WTC11 (cell line): ENCODE results near the gene STPG3. TPM values are rescaled to one million over a fixed set of nuclear protein-coding genes. Genes with fewer than 3 reads are reported as not detected.
A peak's percentile ranks its signal among the peaks of the same experiment; 100 is the strongest.

Source experiments
- ATAC-seq: fragments of 200-7000 bp; cut with Tn5 transposase; 2 replicates; pipeline ENCODE4 v1.10.0; 2021; ENCODE audit warnings: mild to moderate bottlenecking, moderate library complexity
- CTCF ChIA-PET: fragments of 300-600 bp; sonication (Branson Sonifier 250); formaldehyde crosslinking; loops from one replicate; lab custom pipeline; 2021; ENCODE audit warnings: antibody characterized with exemption; lab: Charles Lee
- POLR2A ChIA-PET: fragments of 350-600 bp; sonication (Branson Sonifier 250); formaldehyde crosslinking; loops from one replicate; lab custom pipeline; 2021; ENCODE audit warnings: antibody characterized with exemption; lab: Charles Lee
- DNase-seq: peaks from one replicate; pipeline ENCODE4 v3.0.0; 2021; ENCODE audit warnings: low spot score
- H3K27ac Mint-ChIP-seq: 2 replicates; pipeline ENCODE4 v1.8.0; 2021; ENCODE audit warnings: mixed read lengths
- H3K27me3 Mint-ChIP-seq: 2 replicates; pipeline ENCODE4 v1.8.0; 2021; ENCODE audit warnings: low read depth, mild to moderate bottlenecking, moderate library complexity, mixed read lengths
- H3K36me3 Mint-ChIP-seq: 2 replicates; pipeline ENCODE4 v1.8.0; 2021; ENCODE audit warnings: mixed read lengths
- H3K4me1 Mint-ChIP-seq: 2 replicates; pipeline ENCODE4 v1.8.0; 2022; ENCODE audit warnings: mixed read lengths
- H3K4me3 Mint-ChIP-seq: 2 replicates; pipeline ENCODE4 v1.8.0; 2021; ENCODE audit warnings: mild to moderate bottlenecking, moderate library complexity, mixed read lengths
- H3K9me3 Mint-ChIP-seq: 2 replicates; pipeline ENCODE4 v1.8.0; 2021; ENCODE audit warnings: mixed read lengths
- CREB1 ChIP-seq: sonication (generic); formaldehyde crosslinking; IDR thresholded peaks from 2 replicates; pipeline ENCODE4 v1.8.0; 2023; ENCODE audit warnings: mild to moderate bottlenecking, missing genetic modification reagents
- FOXK1 ChIP-seq: sonication (generic); formaldehyde crosslinking; IDR thresholded peaks from 2 replicates; pipeline ENCODE4 v1.8.0; 2022; ENCODE audit warnings: mild to moderate bottlenecking, moderate library complexity, missing genetic modification reagents
- FOXP4 ChIP-seq: sonication (generic); formaldehyde crosslinking; IDR thresholded peaks from 2 replicates; pipeline ENCODE4 v1.8.0; 2022; ENCODE audit warnings: mild to moderate bottlenecking, missing genetic modification reagents
- GRHL2 ChIP-seq: fragments of 250-450 bp; sonication (Bioruptor Pico); IDR thresholded peaks from 2 replicates; pipeline ENCODE4 v1.8.0; 2022; ENCODE audit warnings: mild to moderate bottlenecking, moderate library complexity; ENCODE audit not compliant: insufficient replicate concordance, severe bottlenecking
- HMGA2 ChIP-seq: fragments of 250-450 bp; sonication (Bioruptor Pico); IDR thresholded peaks from 2 replicates; pipeline ENCODE4 v1.4.0; 2021; ENCODE audit warnings: mild to moderate bottlenecking, moderate library complexity
- JAZF1 ChIP-seq: fragments of 250-450 bp; sonication (Bioruptor Pico); IDR thresholded peaks from 2 replicates; pipeline ENCODE4 v1.9.0; 2021; ENCODE audit warnings: moderate library complexity, mild to moderate bottlenecking, inconsistent platforms
- MYBL2 ChIP-seq: sonication (generic); formaldehyde crosslinking; IDR thresholded peaks from 2 replicates; pipeline ENCODE4 v1.8.1; 2023; ENCODE audit warnings: mild to moderate bottlenecking, moderate library complexity, missing genetic modification reagents
- NFATC4 ChIP-seq: fragments of 250-450 bp; sonication (Bioruptor Pico); IDR thresholded peaks from 2 replicates; pipeline ENCODE4 v1.9.0; 2021; ENCODE audit warnings: mild to moderate bottlenecking
- NFE2L1 ChIP-seq: sonication (generic); formaldehyde crosslinking; IDR thresholded peaks from 2 replicates; pipeline ENCODE4 v1.8.1; 2023; ENCODE audit warnings: missing genetic modification reagents
- NR3C1 ChIP-seq: sonication (generic); formaldehyde crosslinking; conservative IDR thresholded peaks from 2 replicates; pipeline ENCODE4 v1.8.1; 2023; ENCODE audit warnings: low read depth, mild to moderate bottlenecking, missing genetic modification reagents
- PRDM15 ChIP-seq: sonication (generic); formaldehyde crosslinking; IDR thresholded peaks from 2 replicates; pipeline ENCODE4 v1.8.0; 2022; ENCODE audit warnings: missing genetic modification reagents
- SMAD3 ChIP-seq: sonication (generic); formaldehyde crosslinking; IDR thresholded peaks from 2 replicates; pipeline ENCODE4 v1.8.0; 2022; ENCODE audit warnings: missing genetic modification reagents, mild to moderate bottlenecking, borderline replicate concordance
- SMAD4 ChIP-seq: sonication (generic); formaldehyde crosslinking; IDR thresholded peaks from 2 replicates; pipeline ENCODE4 v1.8.0; 2022; ENCODE audit warnings: mild to moderate bottlenecking, missing genetic modification reagents
- SOX15 ChIP-seq: fragments of 250-450 bp; sonication (Bioruptor Pico); IDR thresholded peaks from 2 replicates; pipeline ENCODE4 v1.9.0; 2021; ENCODE audit warnings: mild to moderate bottlenecking
- ZNF138 ChIP-seq: sonication (generic); formaldehyde crosslinking; conservative IDR thresholded peaks from 2 replicates; pipeline ENCODE4 v1.8.1; 2022; ENCODE audit warnings: mild to moderate bottlenecking, moderate library complexity, missing genetic modification reagents
- ZNF219 ChIP-seq: sonication (generic); formaldehyde crosslinking; IDR thresholded peaks from 2 replicates; pipeline ENCODE4 v1.8.0; 2023; ENCODE audit warnings: missing genetic modification reagents, mild to moderate bottlenecking, borderline replicate concordance
- ZNF232 ChIP-seq: sonication (generic); formaldehyde crosslinking; IDR thresholded peaks from 2 replicates; pipeline ENCODE4 v1.8.0; 2022; ENCODE audit warnings: mild to moderate bottlenecking, missing genetic modification reagents
- total RNA-seq: library from RNA; stranded (reverse); gene quantifications from 3 replicates; pipeline ENCODE4 v1.2.3, GENCODE V29; 2021
- TF ChIP-seq, protein P1 (sequence below): fragments of 250-450 bp; sonication (Bioruptor Pico); IDR thresholded peaks from 2 replicates; pipeline ENCODE4 v1.8.0; 2021; ENCODE audit warnings: mild to moderate bottlenecking
- TF ChIP-seq, protein P2 (sequence below): fragments of 200-600 bp; IDR thresholded peaks from 2 replicates; pipeline ENCODE4 v1.8.0; 2022; ENCODE audit warnings: antibody characterized with exemption
- TF ChIP-seq, protein P3 (sequence below): sonication (generic); formaldehyde crosslinking; IDR thresholded peaks from 2 replicates; pipeline ENCODE4 v1.8.1; 2023; ENCODE audit warnings: mild to moderate bottlenecking, missing genetic modification reagents, moderate library complexity
- TF ChIP-seq, protein P4 (sequence below): sonication (generic); formaldehyde crosslinking; IDR thresholded peaks from 2 replicates; pipeline ENCODE4 v1.8.0; 2023; ENCODE audit warnings: mild to moderate bottlenecking, missing genetic modification reagents
- TF ChIP-seq, protein P5 (sequence below): sonication (generic); formaldehyde crosslinking; IDR thresholded peaks from 2 replicates; pipeline ENCODE4 v1.8.0; 2023; ENCODE audit warnings: missing genetic modification reagents
- TF ChIP-seq, protein P6 (sequence below): sonication (generic); formaldehyde crosslinking; IDR thresholded peaks from 2 replicates; pipeline ENCODE4 v1.8.1; 2022; ENCODE audit warnings: missing genetic modification reagents, borderline replicate concordance

Gene STPG3
- total RNA-seq, 1 experiment from 2014 or later, result 0.26 TPM

- peak within 1 kb of the TSS; percentile 87; the same call in 1 of the 2 replicates for H3K27ac Mint-ChIP-seq
- no peaks in the 10 kb centered on the region for H3K27me3 Mint-ChIP-seq
- ChIA-PET POLR2A (interaction anchor here (0.6 to 1.8 kb wide), 29 partner anchors 12 to 653 kb away, joined by 3 to 30 read pairs (median 4); partner anchors contain the start of genes LRRC26, MAN1B1, NELFB and NRARP), CTCF (interaction anchor here (0.7 to 2.4 kb wide), 27 partner anchors 11 to 212 kb away, joined by 3 to 14 read pairs (median 4); partner anchors contain the start of genes CYSRT1, EXD3, MAN1B1 and NOXA1)
- H3K4me1 Mint-ChIP-seq, result peaks cover 39% of the 10 kb centered on the region
- DNase-seq (peak; percentile 98), ATAC-seq (peak; percentile 80)
- H3K9me3 Mint-ChIP-seq, result no peaks in the 10 kb centered on the region
- H3K36me3 Mint-ChIP-seq, result peaks cover 20% of the 10 kb centered on the region
- H3K4me3 Mint-ChIP-seq, result peak within 1 kb of the TSS; percentile 81
- TF ChIP-seq, protein P1, sequence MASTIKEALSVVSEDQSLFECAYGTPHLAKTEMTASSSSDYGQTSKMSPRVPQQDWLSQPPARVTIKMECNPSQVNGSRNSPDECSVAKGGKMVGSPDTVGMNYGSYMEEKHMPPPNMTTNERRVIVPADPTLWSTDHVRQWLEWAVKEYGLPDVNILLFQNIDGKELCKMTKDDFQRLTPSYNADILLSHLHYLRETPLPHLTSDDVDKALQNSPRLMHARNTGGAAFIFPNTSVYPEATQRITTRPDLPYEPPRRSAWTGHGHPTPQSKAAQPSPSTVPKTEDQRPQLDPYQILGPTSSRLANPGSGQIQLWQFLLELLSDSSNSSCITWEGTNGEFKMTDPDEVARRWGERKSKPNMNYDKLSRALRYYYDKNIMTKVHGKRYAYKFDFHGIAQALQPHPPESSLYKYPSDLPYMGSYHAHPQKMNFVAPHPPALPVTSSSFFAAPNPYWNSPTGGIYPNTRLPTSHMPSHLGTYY (CRISPR knock-in tag), result no peak
- TF ChIP-seq SMAD3 (CRISPR knock-in tag) (no peak; the same call in 1 of the 2 replicates), ZNF219 (no peak), MYBL2 (peak; percentile 87), FOXK1 (peak; percentile 85; the same call in 1 of the 2 replicates), NR3C1 (CRISPR knock-in tag) (no peak), ZNF232 (CRISPR knock-in tag) (no peak), CREB1 (CRISPR knock-in tag) (no peak), SOX15 (CRISPR knock-in tag) (no peak), NFATC4 (CRISPR knock-in tag) (no peak), JAZF1 (CRISPR knock-in tag) (no peak), GRHL2 (CRISPR knock-in tag) (no peak), HMGA2 (CRISPR knock-in tag) (peak; percentile 52), SMAD4 (CRISPR knock-in tag) (no peak), PRDM15 (CRISPR knock-in tag) (no peak), FOXP4 (peak; percentile 62; the same call in 1 of the 2 replicates), NFE2L1 (CRISPR knock-in tag) (peak; percentile 67; the same call in 1 of the 2 replicates), ZNF138 (CRISPR knock-in tag) (no peak)
- TF ChIP-seq, protein P2, sequence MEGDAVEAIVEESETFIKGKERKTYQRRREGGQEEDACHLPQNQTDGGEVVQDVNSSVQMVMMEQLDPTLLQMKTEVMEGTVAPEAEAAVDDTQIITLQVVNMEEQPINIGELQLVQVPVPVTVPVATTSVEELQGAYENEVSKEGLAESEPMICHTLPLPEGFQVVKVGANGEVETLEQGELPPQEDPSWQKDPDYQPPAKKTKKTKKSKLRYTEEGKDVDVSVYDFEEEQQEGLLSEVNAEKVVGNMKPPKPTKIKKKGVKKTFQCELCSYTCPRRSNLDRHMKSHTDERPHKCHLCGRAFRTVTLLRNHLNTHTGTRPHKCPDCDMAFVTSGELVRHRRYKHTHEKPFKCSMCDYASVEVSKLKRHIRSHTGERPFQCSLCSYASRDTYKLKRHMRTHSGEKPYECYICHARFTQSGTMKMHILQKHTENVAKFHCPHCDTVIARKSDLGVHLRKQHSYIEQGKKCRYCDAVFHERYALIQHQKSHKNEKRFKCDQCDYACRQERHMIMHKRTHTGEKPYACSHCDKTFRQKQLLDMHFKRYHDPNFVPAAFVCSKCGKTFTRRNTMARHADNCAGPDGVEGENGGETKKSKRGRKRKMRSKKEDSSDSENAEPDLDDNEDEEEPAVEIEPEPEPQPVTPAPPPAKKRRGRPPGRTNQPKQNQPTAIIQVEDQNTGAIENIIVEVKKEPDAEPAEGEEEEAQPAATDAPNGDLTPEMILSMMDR, result no peak
- TF ChIP-seq, protein P3, sequence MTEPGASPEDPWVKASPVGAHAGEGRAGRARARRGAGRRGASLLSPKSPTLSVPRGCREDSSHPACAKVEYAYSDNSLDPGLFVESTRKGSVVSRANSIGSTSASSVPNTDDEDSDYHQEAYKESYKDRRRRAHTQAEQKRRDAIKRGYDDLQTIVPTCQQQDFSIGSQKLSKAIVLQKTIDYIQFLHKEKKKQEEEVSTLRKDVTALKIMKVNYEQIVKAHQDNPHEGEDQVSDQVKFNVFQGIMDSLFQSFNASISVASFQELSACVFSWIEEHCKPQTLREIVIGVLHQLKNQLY (CRISPR knock-in tag), result no peak
- TF ChIP-seq, protein P4, sequence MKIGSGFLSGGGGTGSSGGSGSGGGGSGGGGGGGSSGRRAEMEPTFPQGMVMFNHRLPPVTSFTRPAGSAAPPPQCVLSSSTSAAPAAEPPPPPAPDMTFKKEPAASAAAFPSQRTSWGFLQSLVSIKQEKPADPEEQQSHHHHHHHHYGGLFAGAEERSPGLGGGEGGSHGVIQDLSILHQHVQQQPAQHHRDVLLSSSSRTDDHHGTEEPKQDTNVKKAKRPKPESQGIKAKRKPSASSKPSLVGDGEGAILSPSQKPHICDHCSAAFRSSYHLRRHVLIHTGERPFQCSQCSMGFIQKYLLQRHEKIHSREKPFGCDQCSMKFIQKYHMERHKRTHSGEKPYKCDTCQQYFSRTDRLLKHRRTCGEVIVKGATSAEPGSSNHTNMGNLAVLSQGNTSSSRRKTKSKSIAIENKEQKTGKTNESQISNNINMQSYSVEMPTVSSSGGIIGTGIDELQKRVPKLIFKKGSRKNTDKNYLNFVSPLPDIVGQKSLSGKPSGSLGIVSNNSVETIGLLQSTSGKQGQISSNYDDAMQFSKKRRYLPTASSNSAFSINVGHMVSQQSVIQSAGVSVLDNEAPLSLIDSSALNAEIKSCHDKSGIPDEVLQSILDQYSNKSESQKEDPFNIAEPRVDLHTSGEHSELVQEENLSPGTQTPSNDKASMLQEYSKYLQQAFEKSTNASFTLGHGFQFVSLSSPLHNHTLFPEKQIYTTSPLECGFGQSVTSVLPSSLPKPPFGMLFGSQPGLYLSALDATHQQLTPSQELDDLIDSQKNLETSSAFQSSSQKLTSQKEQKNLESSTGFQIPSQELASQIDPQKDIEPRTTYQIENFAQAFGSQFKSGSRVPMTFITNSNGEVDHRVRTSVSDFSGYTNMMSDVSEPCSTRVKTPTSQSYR, result no peak
- TF ChIP-seq, protein P5, sequence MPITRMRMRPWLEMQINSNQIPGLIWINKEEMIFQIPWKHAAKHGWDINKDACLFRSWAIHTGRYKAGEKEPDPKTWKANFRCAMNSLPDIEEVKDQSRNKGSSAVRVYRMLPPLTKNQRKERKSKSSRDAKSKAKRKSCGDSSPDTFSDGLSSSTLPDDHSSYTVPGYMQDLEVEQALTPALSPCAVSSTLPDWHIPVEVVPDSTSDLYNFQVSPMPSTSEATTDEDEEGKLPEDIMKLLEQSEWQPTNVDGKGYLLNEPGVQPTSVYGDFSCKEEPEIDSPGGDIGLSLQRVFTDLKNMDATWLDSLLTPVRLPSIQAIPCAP (CRISPR knock-in tag), result no peak
- TF ChIP-seq, protein P6, sequence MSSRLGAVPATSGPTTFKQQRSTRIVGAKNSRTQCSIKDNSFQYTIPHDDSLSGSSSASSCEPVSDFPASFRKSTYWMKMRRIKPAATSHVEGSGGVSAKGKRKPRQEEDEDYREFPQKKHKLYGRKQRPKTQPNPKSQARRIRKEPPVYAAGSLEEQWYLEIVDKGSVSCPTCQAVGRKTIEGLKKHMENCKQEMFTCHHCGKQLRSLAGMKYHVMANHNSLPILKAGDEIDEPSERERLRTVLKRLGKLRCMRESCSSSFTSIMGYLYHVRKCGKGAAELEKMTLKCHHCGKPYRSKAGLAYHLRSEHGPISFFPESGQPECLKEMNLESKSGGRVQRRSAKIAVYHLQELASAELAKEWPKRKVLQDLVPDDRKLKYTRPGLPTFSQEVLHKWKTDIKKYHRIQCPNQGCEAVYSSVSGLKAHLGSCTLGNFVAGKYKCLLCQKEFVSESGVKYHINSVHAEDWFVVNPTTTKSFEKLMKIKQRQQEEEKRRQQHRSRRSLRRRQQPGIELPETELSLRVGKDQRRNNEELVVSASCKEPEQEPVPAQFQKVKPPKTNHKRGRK, result no peak
Measured at GRCh38 chr9:137240841-137241489, 10.1 kb upstream of the STPG3 start, which contains the start of gene TUBB4B. Gene TUBB4B, plus strand, starts transcription at chr9:137241287. Its CDS starts 74 bp downstream, at chr9:137241361.
